H1 (cell line): Measurements from ENCODE around the gene ACAP1. TPM values are rescaled to one million over a fixed set of nuclear protein-coding genes. Genes with fewer than 3 reads are reported as not detected.
A peak's percentile ranks its signal among the peaks of the same experiment; 100 is the strongest.

Source experiments
- ATF3 ChIP-seq: IDR thresholded peaks from 2 replicates; pipeline ENCODE4 v1.6.1; 2011; ENCODE audit warnings: low read depth, mild to moderate bottlenecking, low read length; ENCODE audit not compliant: insufficient read depth
- CBX5 ChIP-seq: fragments of 300-800, 300-1000 bp; sonication (generic); IDR thresholded peaks from 2 replicates; pipeline ENCODE4 v1.7.1; 2016; ENCODE audit warnings: antibody characterized with exemption, low read length, low read depth
- CBX8 ChIP-seq: fragments of 300-800, 300-1000 bp; sonication (generic); IDR thresholded peaks from 2 replicates; pipeline ENCODE4 v1.7.1; 2016; ENCODE audit warnings: low read depth, low read length, borderline replicate concordance
- CEBPB ChIP-seq: IDR thresholded peaks from 2 replicates; pipeline ENCODE4 v1.6.1; 2012; ENCODE audit warnings: low read depth, low read length
- GABPA ChIP-seq: IDR thresholded peaks from 2 replicates; pipeline ENCODE4 v1.6.1; 2011; ENCODE audit warnings: mild to moderate bottlenecking, low read length, moderate library complexity, borderline replicate concordance; ENCODE audit not compliant: insufficient read depth
- GTF2F1 ChIP-seq: IDR thresholded peaks from 2 replicates; pipeline ENCODE4 v1.6.1; 2012; ENCODE audit warnings: low read depth, low read length, improper control_type of control experiment, borderline replicate concordance
- HDAC6 ChIP-seq: IDR thresholded peaks from one replicate; pipeline ENCODE4 v1.7.1; 2012; ENCODE audit warnings: low read depth, mild to moderate bottlenecking, inconsistent platforms, low read length, moderate library complexity
- JUND ChIP-seq: IDR thresholded peaks from 2 replicates; pipeline ENCODE4 v1.6.1; 2011; ENCODE audit warnings: mild to moderate bottlenecking, improper control_type of control experiment, low read length
- NANOG ChIP-seq: IDR thresholded peaks from 2 replicates; pipeline ENCODE4 v1.6.1; 2011; ENCODE audit warnings: low read length, low read depth, mild to moderate bottlenecking, inconsistent platforms; ENCODE audit not compliant: insufficient read depth, poor library complexity, severe bottlenecking
- NRF1 ChIP-seq: IDR thresholded peaks from 2 replicates; pipeline ENCODE4 v1.6.1; 2011; ENCODE audit warnings: mild to moderate bottlenecking, low read depth, low read length, improper control_type of control experiment
- PHF8 ChIP-seq: fragments of 200-600 bp; sonication (generic); conservative IDR thresholded peaks from 2 replicates; pipeline ENCODE4 v1.7.1; 2012; ENCODE audit warnings: low read depth, mild to moderate bottlenecking, inconsistent platforms, low read length, moderate library complexity
- POU5F1 ChIP-seq: IDR thresholded peaks from 2 replicates; pipeline ENCODE4 v1.6.1; 2011; ENCODE audit warnings: low read depth, mild to moderate bottlenecking, low read length, moderate library complexity
- RAD21 ChIP-seq, 2 experiments: IDR thresholded peaks in 1 of 2; conservative IDR thresholded peaks in 1 of 2; 2 replicates each; pipeline ENCODE4 v1.6.1; 2011; ENCODE audit warnings: low read depth in 2 of 2, low read length in 2 of 2, improper control_type of control experiment in 1 of 2, inconsistent platforms in 1 of 2, mild to moderate bottlenecking in 1 of 2, moderate library complexity in 1 of 2
- RFX5 ChIP-seq: IDR thresholded peaks from 2 replicates; pipeline ENCODE4 v1.6.1; 2011; ENCODE audit warnings: low read depth, low read length, improper control_type of control experiment, borderline replicate concordance
- RNF2 ChIP-seq: fragments of 200-900, 300-1000 bp; sonication (generic); IDR thresholded peaks from 2 replicates; pipeline ENCODE4 v1.7.1; 2016; ENCODE audit warnings: borderline replicate concordance, low read depth, mild to moderate bottlenecking, antibody characterized with exemption, low read length; ENCODE audit not compliant: poor library complexity, severe bottlenecking; ENCODE audit errors: missing control alignments
- SIRT6 ChIP-seq: IDR thresholded peaks from one replicate; pipeline ENCODE4 v1.7.1; 2012; ENCODE audit warnings: low read length, inconsistent platforms
- SIX5 ChIP-seq: IDR thresholded peaks from 2 replicates; pipeline ENCODE4 v1.6.1; 2011; ENCODE audit warnings: mild to moderate bottlenecking, low read depth, low read length
- SP4 ChIP-seq: IDR thresholded peaks from 2 replicates; pipeline ENCODE4 v1.6.1; 2012; ENCODE audit warnings: low read length, inconsistent platforms
- SUZ12 ChIP-seq: fragments of 200-600 bp; sonication (generic); IDR thresholded peaks from 2 replicates; pipeline ENCODE4 v1.6.1; 2012; ENCODE audit warnings: mild to moderate bottlenecking, inconsistent platforms, low read length, moderate library complexity, mixed read lengths
- TBP ChIP-seq: IDR thresholded peaks from 2 replicates; pipeline ENCODE4 v1.6.1; 2011; ENCODE audit warnings: low read depth, low read length, improper control_type of control experiment
- TEAD4 ChIP-seq: IDR thresholded peaks from 2 replicates; pipeline ENCODE4 v1.6.1; 2012; ENCODE audit warnings: low read depth, low read length, inconsistent platforms, mixed read lengths
- YY1 ChIP-seq: IDR thresholded peaks from 2 replicates; pipeline ENCODE4 v1.6.1; 2011; ENCODE audit warnings: low read depth, mild to moderate bottlenecking, low read length
- ZNF274 ChIP-seq: IDR thresholded peaks from 2 replicates; pipeline ENCODE4 v1.7.0; 2012; ENCODE audit warnings: low read length, borderline replicate concordance; ENCODE audit errors: extremely low read depth
- polyA plus RNA-seq, 7 experiments: library from polyadenylated mRNA; depleted of rRNA in 3 of 7; stranded (reverse) in 5 of 7; unstranded in 2 of 7; fragments of >200 nt in 5 of 7; fragments of 200-250 nt in 2 of 7; gene quantifications; 1 replicate in 5 of 7; 2 replicates in 1 of 7; 4 replicates in 1 of 7; pipeline versions ENCODE4 v1.2.1 to v1.2.3, GENCODE V29; 2011 to 2013; ENCODE audit warnings: missing spikeins in 2 of 7, mixed read lengths in 2 of 7
- total RNA-seq: library from RNA; stranded (reverse); fragmentation: NEBNext Ultra II Directional; extraction: Animal tissue kit (Norgen Biotek cat#: 25700); gene quantifications from 2 replicates; pipeline ENCODE4 v1.2.1, GENCODE V29; 2021

ACAP1 gene
- total and polyA plus RNA-seq, 2 of the 8 experiments (the other 6 are each of a cell fraction or from before 2014, with no cell fraction given): 11.9 to 45.1 TPM

- TF ChIP-seq SIRT6 (no peak), TEAD4 (0 out of 2 replicates have a peak, but pooled peaks have one; percentile 18), RNF2 (no peak), NRF1 (no peak), NANOG (no peak), ZNF274 (no peak), GTF2F1 (no peak), TBP (peak; percentile 77; the same call in 1 of the 2 replicates), CBX8 (no peak), SIX5 (no peak), CBX5 (no peak), RAD21 (IDR thresholded peaks at IDR 0.05 in 1 of 2, conservative IDR thresholded peaks at IDR 0.05 in 1 of 2; ENCODE audit: low read depth in 2 of 2, low read length in 2 of 2) (no peak), SP4 (no peak), POU5F1 (no peak), CEBPB (no peak), YY1 (no peak; the same call in 1 of the 2 replicates), GABPA (peak; percentile 98), RFX5 (no peak), HDAC6 (no peak), PHF8 (peak; percentile 64), SUZ12 (no peak), JUND (0 out of 2 replicates have a peak, but pooled peaks have one; percentile 27), ATF3 (no peak)
Measured at GRCh38 chr17:7314719-7315569, 21.4 kb upstream of the ACAP1 start, which contains the start of gene GPS2 (continued).
